NCI-H146 (cell line): Measurements from ENCODE around the gene ZNF334.

Experiments
- DNase-seq: peaks from one replicate; lab custom pipeline; 2025; lab: John Stamatoyannopoulos, UW

ZNF334 gene

DNA sequence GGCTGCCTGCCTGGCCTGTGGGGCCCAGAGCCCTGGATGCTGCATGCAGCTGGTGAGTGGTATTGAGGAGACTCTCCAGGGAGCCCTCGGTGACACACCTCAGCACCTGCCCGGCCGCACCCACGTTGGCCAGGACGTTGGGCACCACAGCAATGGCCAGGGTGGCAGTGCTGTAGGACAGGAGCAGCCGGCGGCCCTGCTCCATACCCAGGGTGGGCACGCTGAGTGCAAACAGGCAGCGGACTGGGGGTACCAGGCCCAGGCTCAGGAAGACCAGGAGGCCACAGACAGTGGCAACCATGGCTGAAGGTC is 32.4 kb upstream of the ZNF334 start:
- no peak for DNase-seq

- DNase-seq = peak; percentile 33
Observed at GRCh38 chr20:46545077-46545826, 31.9 kb upstream of the ZNF334 start.

- DNase-seq = no peak
Observed at GRCh38 chr20:46544576-46544975, 31.2 kb upstream of the ZNF334 start.

DNA sequence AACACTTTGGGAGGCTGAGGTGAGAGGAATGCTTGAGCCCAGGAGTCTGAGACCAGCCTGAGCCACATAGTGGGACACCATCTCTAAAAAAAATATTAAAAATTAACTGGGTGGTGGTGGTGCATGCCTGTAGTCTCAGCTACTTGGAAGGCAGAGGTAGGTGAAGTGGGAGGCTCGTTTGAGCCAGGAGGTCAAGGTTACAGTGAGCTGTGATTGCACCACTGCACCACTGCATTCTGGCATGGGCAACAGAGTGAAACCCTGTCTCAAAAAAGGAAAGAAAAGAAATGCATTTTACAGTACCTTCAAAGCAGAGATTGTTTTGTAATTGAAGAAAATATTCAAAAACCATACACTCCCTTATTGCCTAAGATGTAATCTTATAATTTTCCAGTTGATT is 30.6 kb upstream of the ZNF334 start:
- DNase-seq = no peak

- DNase-seq = no peak
Observed at GRCh38 chr20:46543033-46543432, 29.7 kb upstream of the ZNF334 start.

GRCh38 chr20:46541229-46541935 is 28.0 kb upstream of the ZNF334 start:
- no peak for DNase-seq

GRCh38 chr20:46539113-46539512 is 25.8 kb upstream of the ZNF334 start:
- no peak for DNase-seq

DNA sequence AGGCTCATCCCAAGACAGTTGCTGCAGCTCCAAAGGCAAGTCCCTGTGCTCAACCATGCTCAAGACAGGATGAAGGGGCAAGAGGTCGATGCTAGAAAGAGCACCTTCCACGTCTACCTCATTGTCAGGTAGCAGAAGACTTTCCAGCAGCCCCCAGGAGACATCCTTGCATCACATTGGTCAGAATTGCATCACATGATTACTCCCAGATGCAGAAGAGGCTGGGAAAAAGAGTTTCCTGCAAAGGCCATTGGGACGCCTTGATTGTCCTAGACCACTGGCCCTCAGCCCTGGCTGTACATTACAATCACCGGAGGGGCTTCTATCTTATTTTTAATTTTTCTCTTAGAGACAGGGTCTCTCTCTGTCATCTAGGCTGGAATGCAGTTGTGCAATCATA is 17.3 kb upstream of the ZNF334 start:
- no peak for DNase-seq

DNA sequence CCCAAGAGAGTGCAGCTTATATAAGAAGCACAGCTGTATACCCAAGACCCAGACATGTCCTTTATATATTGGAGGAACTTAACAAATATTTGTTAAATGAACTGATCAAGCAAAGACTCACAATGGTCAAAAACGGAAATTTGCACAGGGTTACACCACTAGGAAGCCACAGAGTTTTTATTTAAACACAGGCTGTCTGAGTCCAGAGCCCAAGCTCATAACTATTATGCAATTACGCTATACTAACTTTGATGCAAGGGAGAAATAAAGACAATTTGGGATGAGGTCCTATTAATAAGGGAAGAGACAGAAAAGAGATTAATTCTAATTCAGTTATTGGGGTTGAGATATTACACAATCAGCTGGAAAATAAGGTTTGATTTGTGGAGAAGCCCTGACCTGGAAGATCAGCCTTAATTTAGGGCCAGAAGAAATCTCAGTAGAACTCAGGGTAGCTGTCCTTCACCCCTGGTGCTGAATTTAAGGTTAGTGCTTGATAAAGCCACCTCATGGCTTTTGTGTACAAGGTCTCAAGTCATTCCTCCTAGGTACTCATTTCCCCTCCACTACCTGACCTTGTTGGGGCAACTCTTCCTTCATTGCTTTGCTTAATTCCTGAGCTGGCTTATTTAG is 10.5 kb upstream of the ZNF334 start:
- DNase-seq = no peak

- no peak for DNase-seq
Observed at GRCh38 chr20:46523108-46523507, 9.7 kb upstream of the ZNF334 start.

DNA sequence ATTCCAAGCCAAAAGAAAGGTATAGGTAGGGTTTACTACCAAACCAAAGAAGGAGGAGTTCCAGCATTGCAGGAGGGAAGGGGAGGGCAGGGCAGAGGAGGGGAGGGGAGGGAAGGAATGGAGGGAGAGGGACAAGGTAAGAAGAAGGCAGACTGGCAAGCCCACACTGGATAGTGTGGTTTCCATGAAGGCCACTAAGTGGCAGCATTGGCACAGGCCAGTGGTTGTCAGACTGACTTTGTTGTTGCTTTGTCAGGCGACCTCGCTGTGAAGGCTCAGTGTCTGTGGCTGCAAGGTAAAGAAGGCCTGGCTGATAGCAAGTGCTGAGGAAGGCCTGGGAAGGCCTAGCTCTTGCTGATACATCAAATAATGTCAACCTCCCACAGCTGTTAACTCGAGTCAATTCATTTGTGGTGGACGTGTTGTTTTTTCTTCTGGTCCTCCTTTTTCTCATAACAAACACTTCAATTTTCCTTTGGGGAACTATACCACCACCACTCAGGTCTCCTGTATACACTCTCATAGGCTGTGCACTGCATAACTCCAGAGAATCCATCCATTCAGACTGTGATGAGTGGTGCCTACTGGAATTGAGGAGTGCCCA is 7.7 kb upstream of the ZNF334 start:
- peak; percentile 83 for DNase-seq

DNA sequence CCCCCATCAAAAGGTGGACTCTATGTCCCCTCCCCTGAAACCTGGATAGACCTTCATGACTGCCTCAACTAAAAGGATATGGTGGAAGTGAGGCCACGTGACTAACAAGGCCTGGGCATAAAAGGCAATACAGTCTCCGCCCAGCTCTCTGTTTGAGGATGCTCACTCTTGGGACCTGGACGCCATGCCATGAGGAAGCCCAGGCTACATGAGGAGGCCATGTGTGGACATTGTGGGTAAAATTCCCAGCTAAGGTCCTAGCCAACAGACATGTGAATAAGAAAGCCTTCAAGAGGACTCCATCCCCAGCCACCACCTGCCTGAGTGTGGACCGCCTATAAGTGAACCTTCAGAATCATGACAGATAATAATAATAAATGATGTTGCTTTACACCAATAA is 7.2 kb upstream of the ZNF334 start:
- DNase-seq = no peak

DNA sequence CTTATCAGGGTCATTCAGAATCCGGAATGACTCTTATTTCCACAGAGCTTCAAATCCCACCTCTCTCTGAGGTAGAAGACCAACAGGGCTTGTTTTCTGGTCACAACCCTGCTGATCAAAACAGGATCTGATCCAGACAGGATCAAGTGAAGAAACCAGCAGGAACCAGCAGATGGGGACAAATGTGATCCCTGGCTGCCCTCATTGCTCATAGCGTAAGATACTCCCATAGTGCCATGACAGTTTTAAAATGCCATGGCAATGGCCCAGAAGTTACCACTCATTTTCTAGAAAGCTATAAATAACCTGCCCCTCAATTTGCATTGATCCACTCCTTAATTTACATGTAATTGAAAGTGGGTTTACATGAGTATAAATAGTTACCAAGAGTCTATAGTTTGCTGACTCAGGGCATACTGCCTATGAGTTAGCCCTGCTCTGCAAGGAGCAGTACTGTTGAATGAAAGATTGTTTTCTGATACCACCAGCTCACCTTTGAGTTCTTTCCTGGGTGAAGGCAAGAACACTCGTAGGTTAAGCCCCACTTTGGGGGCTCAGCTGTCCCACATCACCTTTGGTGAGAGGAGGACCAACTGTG is 6.2 kb upstream of the ZNF334 start:
- no peak for DNase-seq

- DNase-seq = no peak
Observed at GRCh38 chr20:46509523-46509922, 3.8 kb downstream of the ZNF334 start.

- DNase-seq = no peak
Observed at GRCh38 chr20:46507760-46508407, 5.5 kb downstream of the ZNF334 start.

- DNase-seq = no peak
Observed at GRCh38 chr20:46505506-46505905, 7.9 kb downstream of the ZNF334 start.

DNA sequence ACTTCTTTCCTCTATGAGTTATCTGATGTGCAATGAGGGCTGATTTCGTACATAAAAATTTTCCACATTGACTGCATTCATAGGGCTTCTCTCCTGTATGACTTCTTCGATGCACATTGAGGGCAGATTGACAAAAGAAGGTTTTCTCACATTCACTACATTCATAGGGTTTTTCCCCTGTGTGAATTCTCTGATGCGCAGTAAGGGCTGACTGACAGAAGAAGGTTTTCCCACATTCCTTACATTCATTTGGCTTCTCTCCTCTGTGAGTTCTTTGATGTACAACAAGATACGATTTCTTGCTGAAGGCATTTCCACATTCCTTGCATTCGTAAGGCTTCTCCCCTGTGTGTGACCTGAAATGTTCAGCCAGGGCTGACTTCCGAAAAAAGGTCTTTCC is 11.4 kb downstream of the ZNF334 start:
- DNase-seq = no peak

GRCh38 chr20:46501337-46501942 is 11.9 kb downstream of the ZNF334 start:
- no peak for DNase-seq

- no peak for DNase-seq
Observed at GRCh38 chr20:46494077-46494476, 19.3 kb downstream of the ZNF334 start.

- DNase-seq = no peak
Observed at GRCh38 chr20:46491354-46491753, 22.0 kb downstream of the ZNF334 start.

DNA sequence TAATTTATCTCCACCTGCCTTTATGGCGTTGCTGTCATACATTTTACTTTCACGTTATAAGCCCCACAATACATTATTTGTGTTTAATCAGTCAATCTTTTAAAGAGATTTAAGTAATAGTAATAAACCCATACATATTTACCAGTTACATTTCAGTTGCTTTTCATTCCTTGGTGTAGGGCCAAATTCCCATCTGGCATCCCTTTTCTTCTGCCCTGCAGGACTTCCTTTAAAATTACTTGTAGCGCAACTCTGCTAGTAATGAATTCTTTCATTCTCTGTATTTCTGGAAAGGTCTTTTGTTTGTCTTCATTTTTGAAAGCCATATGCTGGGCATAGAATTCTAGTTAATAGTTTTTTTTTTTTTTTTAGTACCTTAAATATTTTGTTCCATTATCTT is 24.9 kb downstream of the ZNF334 start:
- DNase-seq = no peak

- no peak for DNase-seq
Observed at GRCh38 chr20:46487628-46488027, 25.7 kb downstream of the ZNF334 start.
